ENCODE results near the gene ST7. TPM values are rescaled to one million over a fixed set of nuclear protein-coding genes. Genes with fewer than 3 reads are reported as not detected.

Gene ST7
- total and polyA plus RNA-seq, 2 of the 13 experiments (the other 11 are each of a cell fraction or from before 2014, with no cell fraction given), result 17.3 to 23.5 TPM

- FAIRE-seq, result no peak
- DNase-seq (ENCODE audit: low spot score), result no peak
Observed at GRCh38 chr7:117188376-117188775, 235.1 kb downstream of the ST7 start.

More at GRCh38 chr7:117188376-117188775, 235.1 kb downstream of the ST7 start:
- Histone ChIP-seq H3K9me3 (ENCODE audit: low read length) (no peaks in the 10 kb centered on the region), H4K20me1 (ENCODE audit: insufficient read depth, low read length) (no peaks in the 10 kb centered on the region), H3K4me1 (ENCODE audit: insufficient read depth, low read length) (no peaks in the 10 kb centered on the region), H3K27me3 (ENCODE audit: control insufficient read depth in 1 of 2, insufficient read depth in 2 of 2, low read length in 2 of 2) (no peaks in the 10 kb centered on the region), H3K27ac (ENCODE audit: extremely low read length, insufficient read depth, low read length) (no peak overlapping the region), H2AFZ (ENCODE audit: low read length) (no peak overlapping the region), H3K9ac (ENCODE audit: insufficient read depth, low read depth, low read length) (no peak overlapping the region), H3K4me2 (ENCODE audit: low read depth, low read length) (no peak overlapping the region), H3K4me3 (replicated peaks in 1 of 3; ENCODE audit: insufficient read depth in 1 of 3, low read depth in 2 of 3, low read length in 3 of 3) (no peak overlapping the region), H3K36me3 (replicated peaks in 1 of 2; ENCODE audit: control insufficient read depth in 1 of 2, insufficient read depth in 2 of 2, low read length in 2 of 2) (peaks cover 3 to 7% of the 10 kb centered on the region in 2 experiments; a peak in 3 of 5 replicates), H3K79me2 (ENCODE audit: insufficient read depth, low read length) (no peaks in the 10 kb centered on the region)
- POLR2A ChIA-PET, result no interaction called here
- in situ Hi-C loops (cut with HindIII; ENCODE audit: extremely low pct_ligation_motif_present, low pct_unique_long_range_greater_than_20kb), result no loop called here
- CTCF ChIA-PET (ENCODE audit: low intra/inter-chr PET ratio, low total read pairs), result no interaction called here
- no peak for ATAC-seq
- intact Hi-C loops (cut with micrococcal nuclease; ENCODE audit: unreplicated experiment), result no loop called here
- no TSS peak for BruUV-seq (replicated peaks)
- TF ChIP-seq CEBPZ (IDR thresholded peaks at IDR 0.05; ENCODE audit: low read length) (no peak), ZBTB2 (CRISPR knock-in tag; IDR thresholded peaks at IDR 0.05; ENCODE audit: low read depth) (no peak), ZNF597 (CRISPR knock-in tag; IDR thresholded peaks at IDR 0.05) (no peak), SKIL (CRISPR knock-in tag; IDR thresholded peaks at IDR 0.05; ENCODE audit: borderline replicate concordance) (no peak), NFKBIZ (CRISPR knock-in tag; IDR thresholded peaks at IDR 0.05) (no peak), REPIN1 (CRISPR knock-in tag; IDR thresholded peaks at IDR 0.05; ENCODE audit: borderline replicate concordance, low read depth) (no peak), RXRA (CRISPR knock-in tag; IDR thresholded peaks at IDR 0.05) (no peak), IKZF5 (CRISPR knock-in tag; IDR thresholded peaks at IDR 0.05) (no peak), ZNF17 (CRISPR knock-in tag; IDR thresholded peaks at IDR 0.05) (no peak)
